ENCODE measurements around the gene ARHGEF11.

ARHGEF11 gene

GRCh38 chr1:156931974-156932710 lies 113.4 kb downstream of the ARHGEF11 start:
- DNase-seq, result no peak
- Histone ChIP-seq H3K9me3 (ENCODE audit: severe bottlenecking) (no peaks in the 10 kb centered on the region), H3K27me3 (ENCODE audit: insufficient read depth, low read depth, severe bottlenecking) (peaks cover 8% of the 10 kb centered on the region), H3K4me3 (ENCODE audit: low read depth, low read length) (no peak overlapping the region), H3K27ac (no peak overlapping the region), H3K36me3 (peaks cover 23% of the 10 kb centered on the region)
- TF ChIP-seq CTCF (IDR thresholded peaks at IDR 0.05; ENCODE audit: low read depth, low read length), result no peak

DNA sequence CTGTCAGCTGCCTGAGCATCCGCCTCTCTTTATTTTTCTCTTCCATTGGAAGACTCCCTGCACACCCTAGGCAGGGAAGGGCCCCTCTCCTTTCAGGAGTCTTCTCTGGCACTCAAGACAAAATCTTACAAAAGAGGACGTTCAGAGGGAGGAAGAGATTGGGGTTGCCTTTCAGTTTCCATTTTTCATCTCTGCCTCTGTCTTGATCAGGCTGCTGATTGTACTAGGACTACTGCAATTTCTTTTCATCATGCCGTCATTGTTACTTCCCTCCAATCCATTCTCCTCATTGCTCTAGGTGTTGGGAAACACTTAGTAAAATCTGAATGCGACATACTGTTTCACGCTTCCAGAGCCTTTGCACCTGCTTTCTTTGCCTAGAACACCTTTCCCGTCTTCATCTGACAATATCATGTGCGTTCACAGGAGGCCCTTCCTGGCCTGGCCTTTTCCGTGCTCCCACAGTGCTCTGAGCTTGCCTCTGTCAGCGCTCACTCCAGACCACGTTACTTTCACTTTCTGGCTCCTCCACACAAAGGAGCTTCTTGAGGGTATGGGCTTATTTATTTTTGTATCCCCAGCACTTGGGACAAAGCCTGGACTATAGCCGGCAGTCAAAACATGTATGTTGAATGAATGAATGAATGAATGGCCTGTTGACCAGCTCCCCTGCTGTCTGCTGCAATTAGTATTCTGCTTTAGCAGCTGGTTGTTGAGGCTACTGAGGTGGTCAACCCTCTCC lies 114.2 kb downstream of the ARHGEF11 start:
- no peak for TF ChIP-seq CTCF (IDR thresholded peaks at IDR 0.05; ENCODE audit: low read depth, low read length)
- Histone ChIP-seq H3K4me3 (ENCODE audit: low read depth, low read length) (no peak overlapping the region), H3K36me3 (peaks cover 16% of the 10 kb centered on the region), H3K27ac (no peak overlapping the region), H3K27me3 (ENCODE audit: insufficient read depth, low read depth, severe bottlenecking) (peaks cover 10% of the 10 kb centered on the region), H3K9me3 (ENCODE audit: severe bottlenecking) (no peaks in the 10 kb centered on the region)
- DNase-seq, result no peak

- H3K27me3 ChIP-seq (ENCODE audit: insufficient read depth, low read depth, severe bottlenecking), result peaks cover 10% of the 10 kb centered on the region
Observed at GRCh38 chr1:156930483-156930882, 115.1 kb downstream of the ARHGEF11 start.

GRCh38 chr1:156929596-156930238 lies 115.8 kb downstream of the ARHGEF11 start:
- TF ChIP-seq CTCF (IDR thresholded peaks at IDR 0.05; ENCODE audit: low read depth, low read length), result no peak
- no peak overlapping the region for H3K27ac ChIP-seq
- H3K9me3 ChIP-seq (ENCODE audit: severe bottlenecking), result no peaks in the 10 kb centered on the region
- DNase-seq, result no peak
- H3K36me3 ChIP-seq, result peaks cover 3% of the 10 kb centered on the region
- no peak overlapping the region for H3K4me3 ChIP-seq (ENCODE audit: low read depth, low read length)
- H3K27me3 ChIP-seq (ENCODE audit: insufficient read depth, low read depth, severe bottlenecking), result peaks cover 10% of the 10 kb centered on the region

More at GRCh38 chr1:156930483-156930882, 115.1 kb downstream of the ARHGEF11 start:
- TF ChIP-seq CTCF (IDR thresholded peaks at IDR 0.05; ENCODE audit: low read depth, low read length), result no peak
- Histone ChIP-seq H3K27ac (no peak overlapping the region), H3K4me3 (ENCODE audit: low read depth, low read length) (no peak overlapping the region), H3K36me3 (peaks cover 9% of the 10 kb centered on the region), H3K9me3 (ENCODE audit: severe bottlenecking) (no peaks in the 10 kb centered on the region)
- no peak for DNase-seq

GRCh38 chr1:156928043-156928602 lies 117.4 kb downstream of the ARHGEF11 start:
- no peak for TF ChIP-seq CTCF (IDR thresholded peaks at IDR 0.05; ENCODE audit: low read depth, low read length)
- peaks cover 10% of the 10 kb centered on the region for H3K27me3 ChIP-seq (ENCODE audit: insufficient read depth, low read depth, severe bottlenecking)
- no peak for DNase-seq
- no peak overlapping the region for H3K27ac ChIP-seq
- peak overlapping the region; percentile 53 for H3K4me3 ChIP-seq (ENCODE audit: low read depth, low read length)
- H3K9me3 ChIP-seq (ENCODE audit: severe bottlenecking), result no peaks in the 10 kb centered on the region
- H3K36me3 ChIP-seq, result no peaks in the 10 kb centered on the region; the same call in 1 of the 2 replicates
